MCF 10A (cell line): ENCODE measurements around the gene HARBI1. TPM values are rescaled to one million over a fixed set of nuclear protein-coding genes. Genes with fewer than 3 reads are reported as not detected.
"Not testable (repeated sequence)": the region's sequence is repeated elsewhere in the genome, so short reads cannot be mapped to it uniquely, and the experiment has no call there.

Experiments used
- BruUV-seq: library from RNA; stranded (reverse); fragments of 400-500 nt; replicated peaks from 2 replicates; lab custom pipeline; 2021; lab: Mats Ljungman, UMichigan
- CTCF ChIA-PET: fragments of 300-600 bp; sonication (Branson Sonifier 250); formaldehyde crosslinking; extraction: SDS; loops from one replicate; lab custom pipeline; 2021; ENCODE audit warnings: antibody characterized with exemption, inconsistent platforms; lab: Yijun Ruan, JAX
- POLR2A ChIA-PET: fragments of 300-600, 350-650 bp; sonication (Branson Sonifier 250); formaldehyde crosslinking; extraction: SDS; loops from one replicate; lab custom pipeline; 2020; ENCODE audit warnings: antibody characterized with exemption, inconsistent platforms; lab: Yijun Ruan, JAX
- DNase-seq: peaks from one replicate; pipeline ENCODE4 v3.0.0-alpha.2; 2018; ENCODE audit not compliant: unreplicated experiment
- H3K27ac Mint-ChIP-seq: one replicate; pipeline ENCODE4 v1.8.0; 2022; ENCODE audit warnings: mild to moderate bottlenecking, low read depth, mixed read lengths; ENCODE audit not compliant: unreplicated experiment
- H3K27me3 Mint-ChIP-seq: one replicate; pipeline ENCODE4 v1.8.0; 2022; ENCODE audit warnings: mixed read lengths; ENCODE audit not compliant: insufficient read depth, unreplicated experiment
- H3K36me3 Mint-ChIP-seq: one replicate; pipeline ENCODE4 v1.8.0; 2022; ENCODE audit warnings: mild to moderate bottlenecking, moderate library complexity, mixed read lengths; ENCODE audit not compliant: insufficient read depth, unreplicated experiment
- H3K4me1 Mint-ChIP-seq: one replicate; pipeline ENCODE4 v1.8.0; 2022; ENCODE audit warnings: mixed read lengths; ENCODE audit not compliant: insufficient read depth, unreplicated experiment
- H3K4me3 Mint-ChIP-seq: one replicate; pipeline ENCODE4 v1.8.0; 2022; ENCODE audit warnings: mild to moderate bottlenecking, moderate library complexity, mixed read lengths; ENCODE audit not compliant: unreplicated experiment
- H3K9me3 Mint-ChIP-seq: one replicate; pipeline ENCODE4 v1.8.0; 2022; ENCODE audit warnings: mixed read lengths; ENCODE audit not compliant: unreplicated experiment
- intact Hi-C: fragments of 100-400 bp; cut with micrococcal nuclease; formaldehyde crosslinking; loops from 2 replicates; pipeline ENCODE4 v1.14.1; 2022
- total RNA-seq: library from RNA; stranded (reverse); gene quantifications from 2 replicates; pipeline ENCODE4 v1.2.3, GENCODE V29; 2022
- TF ChIP-seq, protein P1 (sequence below): fragments of 200-600 bp; IDR thresholded peaks from one replicate; pipeline ENCODE4 v1.8.0; 2022; ENCODE audit warnings: antibody characterized with exemption, mild to moderate bottlenecking; ENCODE audit not compliant: unreplicated experiment

The HARBI1 gene
- total RNA-seq, 1 experiment from 2014 or later: 6.8 TPM

DNA sequence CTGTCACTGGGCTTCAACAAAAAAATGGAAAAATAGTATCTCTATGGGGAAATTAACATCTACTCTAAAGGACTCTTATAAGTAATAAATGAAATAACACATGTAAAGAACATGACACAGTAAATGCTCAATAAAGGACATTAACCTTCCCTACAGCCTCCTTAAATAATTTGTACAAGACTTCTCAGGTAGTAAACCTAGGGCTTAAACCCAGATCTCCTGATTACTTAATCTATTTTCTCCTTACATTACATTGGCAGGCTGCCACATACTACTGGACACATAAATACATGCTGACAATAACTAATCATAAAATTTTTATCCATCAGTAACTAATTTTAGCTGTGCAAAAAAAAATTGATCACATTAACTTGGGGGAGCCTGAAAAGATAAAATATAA is 28.1 kb downstream of the HARBI1 start:
- CTCF ChIA-PET: interaction anchor here (0.7 to 1.1 kb wide), 2 partner anchors 36 to 235 kb away, joined by 4 read pairs; no protein-coding TSS in a partner anchor
- TF ChIP-seq, protein P1, sequence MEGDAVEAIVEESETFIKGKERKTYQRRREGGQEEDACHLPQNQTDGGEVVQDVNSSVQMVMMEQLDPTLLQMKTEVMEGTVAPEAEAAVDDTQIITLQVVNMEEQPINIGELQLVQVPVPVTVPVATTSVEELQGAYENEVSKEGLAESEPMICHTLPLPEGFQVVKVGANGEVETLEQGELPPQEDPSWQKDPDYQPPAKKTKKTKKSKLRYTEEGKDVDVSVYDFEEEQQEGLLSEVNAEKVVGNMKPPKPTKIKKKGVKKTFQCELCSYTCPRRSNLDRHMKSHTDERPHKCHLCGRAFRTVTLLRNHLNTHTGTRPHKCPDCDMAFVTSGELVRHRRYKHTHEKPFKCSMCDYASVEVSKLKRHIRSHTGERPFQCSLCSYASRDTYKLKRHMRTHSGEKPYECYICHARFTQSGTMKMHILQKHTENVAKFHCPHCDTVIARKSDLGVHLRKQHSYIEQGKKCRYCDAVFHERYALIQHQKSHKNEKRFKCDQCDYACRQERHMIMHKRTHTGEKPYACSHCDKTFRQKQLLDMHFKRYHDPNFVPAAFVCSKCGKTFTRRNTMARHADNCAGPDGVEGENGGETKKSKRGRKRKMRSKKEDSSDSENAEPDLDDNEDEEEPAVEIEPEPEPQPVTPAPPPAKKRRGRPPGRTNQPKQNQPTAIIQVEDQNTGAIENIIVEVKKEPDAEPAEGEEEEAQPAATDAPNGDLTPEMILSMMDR: no peak
- no peak overlapping the region for H3K27ac Mint-ChIP-seq

GRCh38 chr11:46588131-46588530 is 28.9 kb downstream of the HARBI1 start:
- H3K4me1 Mint-ChIP-seq: peaks cover 17% of the 10 kb centered on the region
- TF ChIP-seq, protein P1: no peak
- BruUV-seq: no TSS peak
- ChIA-PET POLR2A (interaction anchor here (1.0 to 1.7 kb wide), 3 partner anchors 10 to 34 kb away, joined by 3 to 4 read pairs (median 3); no protein-coding TSS in a partner anchor), CTCF (interaction anchor here (0.8 kb wide), 1 partner anchor 17 kb away, joined by 3 read pairs; no protein-coding TSS in a partner anchor)
- no peaks in the 10 kb centered on the region for H3K27me3 Mint-ChIP-seq
- no peaks in the 10 kb centered on the region for H3K36me3 Mint-ChIP-seq
- intact Hi-C loops: no loop called here
- no peak for DNase-seq
- H3K4me3 Mint-ChIP-seq: no peak overlapping the region
- peak overlapping the region; percentile 9 for H3K27ac Mint-ChIP-seq
- no peaks in the 10 kb centered on the region for H3K9me3 Mint-ChIP-seq

More for the DNA sequence above, 28.1 kb downstream of the HARBI1 start:
- BruUV-seq: no TSS peak
- POLR2A ChIA-PET: interaction anchor here (0.8 to 2.5 kb wide), 5 partner anchors 11 to 99 kb away, joined by 3 to 14 read pairs (median 3); partner anchors contain the start of gene ATG13
- no peaks in the 10 kb centered on the region for H3K9me3 Mint-ChIP-seq
- no peaks in the 10 kb centered on the region for H3K27me3 Mint-ChIP-seq
- intact Hi-C loops: no loop called here
- H3K4me3 Mint-ChIP-seq: no peak overlapping the region
- no peaks in the 10 kb centered on the region for H3K36me3 Mint-ChIP-seq
- peaks cover 17% of the 10 kb centered on the region for H3K4me1 Mint-ChIP-seq
- peak; percentile 39 for DNase-seq

- peaks cover 20% of the 10 kb centered on the region for H3K36me3 Mint-ChIP-seq
- H3K9me3 Mint-ChIP-seq, H3K27ac Mint-ChIP-seq, H3K27me3 Mint-ChIP-seq, H3K4me3 Mint-ChIP-seq, POLR2A ChIA-PET, intact Hi-C loops, DNase-seq, BruUV-seq, CTCF ChIA-PET: not testable (repeated sequence)
- H3K4me1 Mint-ChIP-seq: peaks cover 17% of the 10 kb centered on the region
Measured at GRCh38 chr11:46583513-46583912, 33.5 kb downstream of the HARBI1 start.

DNA sequence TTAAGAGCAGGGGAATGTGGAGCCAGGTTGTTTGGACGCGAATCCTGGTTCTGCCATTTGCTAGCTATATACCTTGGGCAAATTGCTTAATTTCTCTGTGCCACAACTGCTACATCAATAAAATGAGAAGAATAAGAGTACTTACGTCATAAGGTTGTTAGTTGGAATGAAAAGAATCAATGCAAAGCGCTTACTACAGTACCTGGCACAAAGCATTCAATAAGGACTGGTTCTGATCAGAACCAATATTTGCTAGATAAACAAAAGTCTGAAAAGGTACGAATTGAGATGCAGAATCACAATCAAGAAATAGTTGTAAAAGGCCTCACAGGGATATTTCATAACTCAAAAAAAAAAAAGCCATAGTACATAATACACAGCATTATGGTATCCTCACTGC is 34.4 kb downstream of the HARBI1 start:
- Mint-ChIP-seq H3K36me3 (peaks cover 25% of the 10 kb centered on the region), H3K27me3 (no peaks in the 10 kb centered on the region), H3K4me3 (no peak overlapping the region), H3K27ac (peak overlapping the region; percentile 13), H3K9me3 (no peaks in the 10 kb centered on the region), H3K4me1 (peaks cover 13% of the 10 kb centered on the region)
- no peak for DNase-seq
- POLR2A ChIA-PET: interaction anchor here (1.2 kb wide), 1 partner anchor 11 kb away, joined by 3 read pairs; the partner anchor contains the start of gene AMBRA1
- CTCF ChIA-PET: interaction anchor here (0.9 kb wide), 1 partner anchor 44 kb away, joined by 4 read pairs; no protein-coding TSS in a partner anchor
- intact Hi-C loops: no loop called here
- BruUV-seq: no TSS peak
- TF ChIP-seq, protein P1: no peak
